ENCODE measurements around the gene SLC36A2. TPM values are rescaled to one million over a fixed set of nuclear protein-coding genes. Genes with fewer than 3 reads are reported as not detected.
A peak's percentile ranks its signal among the peaks of the same experiment; 100 is the strongest.
"Not testable (repeated sequence)": the region's sequence is repeated elsewhere in the genome, so short reads cannot be mapped to it uniquely, and the experiment has no call there.

The SLC36A2 gene
- total RNA-seq, 6 experiments from 2014 or later, result not detected

DNA sequence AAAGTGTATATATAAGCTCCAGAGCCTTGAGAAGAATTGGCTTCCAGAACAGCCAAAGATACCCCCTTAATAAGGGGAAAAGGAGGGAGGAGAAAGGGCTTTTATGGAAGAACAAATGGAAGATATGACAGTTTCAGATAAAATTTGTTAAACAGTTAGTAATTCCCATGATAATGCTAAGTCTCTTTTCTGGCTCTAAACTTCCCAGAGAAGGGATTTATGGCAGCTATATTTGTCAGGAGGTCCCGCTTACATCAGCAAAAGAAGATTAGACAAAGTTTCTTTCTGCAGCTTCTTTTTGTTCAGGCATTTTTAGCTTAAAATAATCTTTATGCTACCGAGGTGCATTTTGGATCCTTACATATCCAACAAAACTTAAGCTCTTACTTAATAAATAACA is 29.5 kb downstream of the SLC36A2 start:
- H3K36me3 Mint-ChIP-seq (ENCODE audit: low read depth), result no peaks in the 10 kb centered on the region
- no peak for DNase-seq
- H3K27me3 Mint-ChIP-seq (ENCODE audit: insufficient read depth), result peaks cover 25% of the 10 kb centered on the region
- H3K9me3 Mint-ChIP-seq, result no peaks in the 10 kb centered on the region
- no peak overlapping the region for H3K27ac Mint-ChIP-seq
- TF ChIP-seq, protein P1, sequence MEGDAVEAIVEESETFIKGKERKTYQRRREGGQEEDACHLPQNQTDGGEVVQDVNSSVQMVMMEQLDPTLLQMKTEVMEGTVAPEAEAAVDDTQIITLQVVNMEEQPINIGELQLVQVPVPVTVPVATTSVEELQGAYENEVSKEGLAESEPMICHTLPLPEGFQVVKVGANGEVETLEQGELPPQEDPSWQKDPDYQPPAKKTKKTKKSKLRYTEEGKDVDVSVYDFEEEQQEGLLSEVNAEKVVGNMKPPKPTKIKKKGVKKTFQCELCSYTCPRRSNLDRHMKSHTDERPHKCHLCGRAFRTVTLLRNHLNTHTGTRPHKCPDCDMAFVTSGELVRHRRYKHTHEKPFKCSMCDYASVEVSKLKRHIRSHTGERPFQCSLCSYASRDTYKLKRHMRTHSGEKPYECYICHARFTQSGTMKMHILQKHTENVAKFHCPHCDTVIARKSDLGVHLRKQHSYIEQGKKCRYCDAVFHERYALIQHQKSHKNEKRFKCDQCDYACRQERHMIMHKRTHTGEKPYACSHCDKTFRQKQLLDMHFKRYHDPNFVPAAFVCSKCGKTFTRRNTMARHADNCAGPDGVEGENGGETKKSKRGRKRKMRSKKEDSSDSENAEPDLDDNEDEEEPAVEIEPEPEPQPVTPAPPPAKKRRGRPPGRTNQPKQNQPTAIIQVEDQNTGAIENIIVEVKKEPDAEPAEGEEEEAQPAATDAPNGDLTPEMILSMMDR (IDR thresholded peaks at IDR 0.05), result no peak
- peaks cover 6% of the 10 kb centered on the region; the same call in 1 of the 2 replicates for H3K4me1 Mint-ChIP-seq (ENCODE audit: low read depth)
- H3K4me3 Mint-ChIP-seq, result no peak overlapping the region

DNA sequence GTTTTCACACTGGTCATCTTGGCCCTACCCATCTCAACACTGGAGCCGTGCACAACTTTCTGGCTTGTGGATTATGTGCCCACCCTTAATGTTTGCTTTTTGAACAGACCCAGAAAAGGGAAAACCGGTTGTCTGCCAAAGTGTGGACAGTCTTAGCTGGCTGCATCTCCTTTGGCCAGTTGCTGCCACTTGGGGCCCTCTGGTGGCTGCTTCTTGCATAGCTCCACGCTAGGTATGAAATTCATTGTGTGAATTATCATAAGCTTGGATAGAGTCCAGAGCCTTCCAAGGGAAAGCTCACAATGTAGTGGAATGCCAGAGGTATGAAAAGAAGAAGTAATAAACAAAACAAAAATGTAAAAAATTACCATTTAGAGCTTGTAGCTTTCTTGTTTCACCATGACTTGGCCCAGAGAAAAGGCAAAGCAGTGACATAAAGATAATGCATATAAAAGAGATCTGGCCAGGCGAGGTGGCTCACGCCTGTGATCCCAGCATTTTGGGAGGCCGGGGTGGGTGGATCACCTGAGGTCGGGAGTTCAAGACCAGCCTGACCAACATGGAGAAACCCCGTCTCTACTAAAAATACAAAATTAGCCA is 31.3 kb downstream of the SLC36A2 start:
- TF ChIP-seq, protein P1 (IDR thresholded peaks at IDR 0.05), result peak; percentile 91
- H3K36me3 Mint-ChIP-seq (ENCODE audit: low read depth), result no peaks in the 10 kb centered on the region
- peaks cover 3% of the 10 kb centered on the region; the same call in 1 of the 2 replicates for H3K9me3 Mint-ChIP-seq
- H3K4me1 Mint-ChIP-seq (ENCODE audit: low read depth), result peaks cover 6% of the 10 kb centered on the region; the same call in 1 of the 2 replicates
- H3K27ac Mint-ChIP-seq, result no peak overlapping the region
- peaks cover 18% of the 10 kb centered on the region for H3K27me3 Mint-ChIP-seq (ENCODE audit: insufficient read depth)
- DNase-seq, result peak; percentile 68
- H3K4me3 Mint-ChIP-seq, result no peak overlapping the region

DNA sequence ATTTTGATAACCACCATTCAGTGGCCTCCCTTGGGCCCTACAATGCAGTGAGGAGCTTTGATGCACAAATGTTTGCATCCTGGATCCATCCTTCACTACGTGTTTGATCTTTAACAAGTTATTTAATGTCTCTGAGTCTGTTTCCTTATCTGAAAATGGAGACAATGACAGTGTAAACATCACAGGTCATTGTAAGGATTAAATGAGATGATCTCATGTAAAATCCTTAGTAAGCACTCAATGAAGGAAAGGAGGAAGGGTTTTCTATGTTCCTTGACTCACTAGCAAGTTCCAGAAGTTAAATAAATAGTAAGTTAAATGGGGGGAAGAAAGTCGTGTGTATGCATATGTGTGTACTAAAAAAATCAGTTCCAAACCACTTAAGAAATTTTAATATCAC is 34.0 kb downstream of the SLC36A2 start:
- Mint-ChIP-seq H3K27me3 (ENCODE audit: insufficient read depth) (peaks cover 23% of the 10 kb centered on the region), H3K9me3 (peaks cover 11% of the 10 kb centered on the region), H3K4me1 (ENCODE audit: low read depth) (peaks cover 6% of the 10 kb centered on the region; the same call in 1 of the 2 replicates), H3K36me3 (ENCODE audit: low read depth) (no peaks in the 10 kb centered on the region), H3K4me3 (no peak overlapping the region), H3K27ac (no peak overlapping the region)
- DNase-seq, result no peak
- TF ChIP-seq, protein P1 (IDR thresholded peaks at IDR 0.05), result no peak

DNA sequence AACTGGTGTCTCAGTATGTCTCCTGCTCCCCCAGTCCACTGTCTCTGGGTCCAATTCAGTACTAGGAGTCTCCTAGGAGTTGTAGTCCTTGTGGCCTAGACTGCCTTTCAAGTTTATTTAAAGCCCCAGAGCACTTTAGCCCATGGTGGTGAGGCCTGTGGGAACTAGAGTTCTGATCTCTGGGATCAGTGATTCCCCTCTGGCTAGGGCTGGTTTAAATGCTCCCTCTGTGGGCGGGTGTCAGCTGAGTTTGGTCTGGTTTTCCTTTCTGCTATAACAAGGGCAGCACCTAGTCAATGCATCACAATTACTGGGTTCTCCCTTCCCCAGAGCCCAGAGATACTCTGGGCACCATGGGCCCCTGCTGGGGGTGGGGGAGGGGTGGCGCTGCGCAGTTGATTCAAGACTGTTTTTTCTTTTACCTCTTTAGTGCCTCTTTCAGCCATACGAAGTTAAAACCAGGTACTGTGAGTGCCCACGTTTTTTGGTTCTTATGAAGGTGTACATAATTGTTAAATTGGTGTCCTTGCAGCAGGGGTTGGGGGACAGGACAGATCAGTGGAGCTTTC is 34.5 kb downstream of the SLC36A2 start:
- no peak overlapping the region for H3K27ac Mint-ChIP-seq
- DNase-seq, result no peak
- no peaks in the 10 kb centered on the region for H3K36me3 Mint-ChIP-seq (ENCODE audit: low read depth)
- peaks cover 23% of the 10 kb centered on the region for H3K27me3 Mint-ChIP-seq (ENCODE audit: insufficient read depth)
- peaks cover 11% of the 10 kb centered on the region for H3K9me3 Mint-ChIP-seq
- no peak overlapping the region for H3K4me3 Mint-ChIP-seq
- TF ChIP-seq, protein P1 (IDR thresholded peaks at IDR 0.05), result no peak
- peaks cover 6% of the 10 kb centered on the region; the same call in 1 of the 2 replicates for H3K4me1 Mint-ChIP-seq (ENCODE audit: low read depth)

DNA sequence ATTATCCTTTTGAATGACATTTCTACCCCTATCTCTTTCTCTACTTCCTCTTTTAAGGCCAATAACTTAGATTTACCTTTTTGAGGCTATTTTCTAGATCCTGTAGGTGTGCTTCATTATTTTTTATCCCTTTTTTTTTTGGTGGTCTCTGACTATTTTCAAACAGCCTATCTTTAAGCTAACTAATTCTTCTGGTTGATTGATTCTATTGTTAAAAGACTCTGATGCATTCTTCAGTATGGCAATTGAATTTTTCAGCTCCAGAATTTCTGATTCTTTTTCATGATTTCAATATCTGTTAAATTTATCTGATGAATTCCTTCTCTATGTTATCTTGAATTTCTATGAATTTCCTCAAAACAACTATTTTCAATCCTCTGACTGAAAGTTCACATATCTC is 36.4 kb downstream of the SLC36A2 start:
- Mint-ChIP-seq H3K27me3 (ENCODE audit: insufficient read depth) (peaks cover 22% of the 10 kb centered on the region), H3K4me3 (no peak overlapping the region), H3K9me3 (peaks cover 11% of the 10 kb centered on the region), H3K36me3 (ENCODE audit: low read depth) (no peaks in the 10 kb centered on the region), H3K4me1 (ENCODE audit: low read depth) (peaks cover 3% of the 10 kb centered on the region; the same call in 1 of the 2 replicates), H3K27ac (no peak overlapping the region)
- DNase-seq, result no peak
- TF ChIP-seq, protein P1 (IDR thresholded peaks at IDR 0.05), result no peak

DNA sequence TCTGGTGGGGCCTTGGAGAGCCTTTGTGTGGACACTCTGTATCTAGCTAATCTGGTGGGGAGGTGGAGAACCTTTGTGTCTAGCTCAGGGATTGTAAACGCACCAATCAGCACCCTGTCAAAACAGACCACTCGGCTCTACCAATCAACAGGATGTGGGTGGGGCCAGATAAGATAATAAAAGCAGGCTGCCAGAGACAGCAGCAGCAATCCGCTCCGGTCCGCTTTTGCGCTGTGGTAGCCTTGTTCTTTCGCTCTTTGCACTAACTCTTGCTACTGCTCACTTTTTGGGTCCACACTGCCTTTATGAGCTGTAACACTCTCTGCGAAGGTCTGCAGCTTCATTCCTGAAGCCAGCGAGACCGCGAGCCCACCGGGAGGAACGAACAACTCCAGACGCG is 37.5 kb downstream of the SLC36A2 start:
- not testable (repeated sequence) for H3K27ac Mint-ChIP-seq; H3K4me3 Mint-ChIP-seq; H3K4me1 Mint-ChIP-seq (ENCODE audit: low read depth); DNase-seq; H3K36me3 Mint-ChIP-seq (ENCODE audit: low read depth)
- peaks cover 11% of the 10 kb centered on the region for H3K9me3 Mint-ChIP-seq
- H3K27me3 Mint-ChIP-seq (ENCODE audit: insufficient read depth), result peaks cover 27% of the 10 kb centered on the region

DNA sequence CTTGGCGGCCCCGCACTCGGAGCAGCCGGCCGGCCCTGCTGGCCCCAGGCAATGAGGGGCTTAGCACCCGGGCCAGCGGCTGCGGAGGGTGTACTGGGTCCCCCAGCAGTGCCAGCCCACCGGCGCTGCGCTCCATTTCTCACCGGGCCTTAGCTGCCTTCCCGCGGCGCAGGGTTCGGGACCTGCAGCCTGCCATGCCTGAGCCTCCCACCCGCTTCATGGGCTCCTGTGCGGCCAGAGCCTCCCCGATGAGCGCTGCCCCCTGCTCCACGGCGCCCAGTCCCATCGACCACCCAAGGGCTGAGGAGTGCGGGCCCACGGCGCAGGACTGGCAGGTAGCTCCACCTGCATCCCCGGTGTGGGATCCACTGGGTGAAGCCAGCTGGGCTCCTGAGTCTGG is 38.1 kb downstream of the SLC36A2 start:
- Mint-ChIP-seq H3K27me3 (ENCODE audit: insufficient read depth) (peaks cover 27% of the 10 kb centered on the region), H3K9me3 (peaks cover 11% of the 10 kb centered on the region)
- H3K4me1 Mint-ChIP-seq (ENCODE audit: low read depth); H3K36me3 Mint-ChIP-seq (ENCODE audit: low read depth); H3K27ac Mint-ChIP-seq; DNase-seq; H3K4me3 Mint-ChIP-seq: not testable (repeated sequence)
